Nephron progenitor cell (in vitro differentiated cells): ENCODE data around the gene SHISA4.

ENCODE experiments used
- DNase-seq: peaks from one replicate; pipeline ENCODE4 v3.0.0; 2021
- H3K27ac Mint-ChIP-seq: 2 replicates; pipeline ENCODE4 v1.8.0; 2021; ENCODE audit warnings: mild to moderate bottlenecking, moderate library complexity, mixed read lengths
- H3K27me3 Mint-ChIP-seq: 2 replicates; pipeline ENCODE4 v1.8.0; 2021; ENCODE audit warnings: mild to moderate bottlenecking, low read depth, mixed read lengths; ENCODE audit not compliant: poor library complexity
- H3K36me3 Mint-ChIP-seq: 2 replicates; pipeline ENCODE4 v1.8.0; 2021; ENCODE audit warnings: low read depth, mixed read lengths
- H3K4me1 Mint-ChIP-seq: 2 replicates; pipeline ENCODE4 v1.8.0; 2021; ENCODE audit warnings: mixed read lengths
- H3K4me3 Mint-ChIP-seq: 2 replicates; pipeline ENCODE4 v1.8.0; 2021; ENCODE audit warnings: mild to moderate bottlenecking, moderate library complexity, mixed read lengths
- H3K9me3 Mint-ChIP-seq: 2 replicates; pipeline ENCODE4 v1.8.0; 2021; ENCODE audit warnings: mild to moderate bottlenecking, moderate library complexity, mixed read lengths
- CTCF ChIP-seq: fragments of 200-600 bp; sonication (generic); IDR thresholded peaks from 2 replicates; pipeline ENCODE4 v1.5.0; 2021; ENCODE audit warnings: antibody characterized with exemption

SHISA4 gene

GRCh38 chr1:201925301-201925567, 36.5 kb downstream of the SHISA4 start:
- Mint-ChIP-seq H3K4me3 (no peak overlapping the region), H3K27ac (no peak overlapping the region), H3K27me3 (peaks cover 5% of the 10 kb centered on the region), H3K9me3 (peaks cover 11% of the 10 kb centered on the region), H3K4me1 (peaks cover 54% of the 10 kb centered on the region), H3K36me3 (peaks cover 41% of the 10 kb centered on the region)
- no peak for TF ChIP-seq CTCF
- DNase-seq: no peak

GRCh38 chr1:201925981-201926645, 37.4 kb downstream of the SHISA4 start:
- no peak for DNase-seq
- Mint-ChIP-seq H3K27me3 (peaks cover 5% of the 10 kb centered on the region), H3K4me1 (peaks cover 46% of the 10 kb centered on the region), H3K9me3 (peaks cover 4% of the 10 kb centered on the region), H3K36me3 (peaks cover 32% of the 10 kb centered on the region), H3K27ac (peak overlapping the region; percentile 58), H3K4me3 (no peak overlapping the region)
- no peak for TF ChIP-seq CTCF

- DNase-seq: no peak
- Mint-ChIP-seq H3K27ac (no peak overlapping the region), H3K9me3 (no peaks in the 10 kb centered on the region), H3K27me3 (peaks cover 5% of the 10 kb centered on the region), H3K4me3 (no peak overlapping the region), H3K4me1 (peaks cover 34% of the 10 kb centered on the region), H3K36me3 (peaks cover 18% of the 10 kb centered on the region)
- no peak for TF ChIP-seq CTCF
These were observed 39.6 kb downstream of the SHISA4 start for GRCh38 chr1:201928266-201928665.

GRCh38 chr1:201930137-201930536, 41.4 kb downstream of the SHISA4 start:
- Mint-ChIP-seq H3K4me1 (peaks cover 32% of the 10 kb centered on the region), H3K27me3 (peaks cover 13% of the 10 kb centered on the region), H3K9me3 (no peaks in the 10 kb centered on the region), H3K27ac (no peak overlapping the region), H3K4me3 (no peak overlapping the region), H3K36me3 (peaks cover 22% of the 10 kb centered on the region)
- TF ChIP-seq CTCF: no peak
- DNase-seq: no peak

- TF ChIP-seq CTCF: no peak
- no peak overlapping the region for H3K4me3 Mint-ChIP-seq
- H3K4me1 Mint-ChIP-seq: peaks cover 27% of the 10 kb centered on the region
- no peak overlapping the region for H3K27ac Mint-ChIP-seq
- H3K27me3 Mint-ChIP-seq: peaks cover 11% of the 10 kb centered on the region
- H3K9me3 Mint-ChIP-seq: no peaks in the 10 kb centered on the region
- peaks cover 22% of the 10 kb centered on the region for H3K36me3 Mint-ChIP-seq
- DNase-seq: no peak
These were observed 42.1 kb downstream of the SHISA4 start for GRCh38 chr1:201930803-201931202.

GRCh38 chr1:201933840-201934430, 45.2 kb downstream of the SHISA4 start:
- no peak for DNase-seq
- Mint-ChIP-seq H3K4me1 (peaks cover 35% of the 10 kb centered on the region), H3K9me3 (no peaks in the 10 kb centered on the region), H3K4me3 (no peak overlapping the region), H3K36me3 (peaks cover 17% of the 10 kb centered on the region), H3K27me3 (peaks cover 10% of the 10 kb centered on the region), H3K27ac (peak overlapping the region; percentile 3)
- no peak for TF ChIP-seq CTCF
